GM18526 (cell line): Measurements from ENCODE around the gene TRIM7.

Source experiments
- POLR2A ChIP-seq: IDR thresholded peaks from 3 replicates; pipeline ENCODE4 v1.6.1; 2011; ENCODE audit not compliant: insufficient read length; ENCODE audit errors: extremely low read depth

Gene TRIM7

GRCh38 chr5:181204826-181205760 lies at the start of gene TRIM7:
TSS of gene TRIM7 (minus strand) at chr5:181205196. CDS start at chr5:181205110, 86 bp downstream.
- no peak for TF ChIP-seq POLR2A

- TF ChIP-seq POLR2A = no peak
Measured at GRCh38 chr5:181248277-181248676, 43.3 kb upstream of the TRIM7 start.

GRCh38 chr5:181246276-181247049 lies 41.5 kb upstream of the TRIM7 start:
- TF ChIP-seq POLR2A = peak; percentile 77

- TF ChIP-seq POLR2A = no peak
Measured at GRCh38 chr5:181245427-181246275, 40.7 kb upstream of the TRIM7 start.

- peak; percentile 98 for TF ChIP-seq POLR2A
Measured at GRCh38 chr5:181243564-181244343, 38.8 kb upstream of the TRIM7 start, which contains the start of gene RACK1. TSS of gene RACK1 (minus strand) at chr5:181243906. CDS start at chr5:181243800, 106 bp downstream.

GRCh38 chr5:181243018-181243563 lies 38.1 kb upstream of the TRIM7 start:
- no peak for TF ChIP-seq POLR2A

- TF ChIP-seq POLR2A = no peak
Measured at GRCh38 chr5:181242031-181242451, 37.0 kb upstream of the TRIM7 start.

- TF ChIP-seq POLR2A = no peak
Measured at GRCh38 chr5:181241393-181241975, 36.5 kb upstream of the TRIM7 start.

GRCh38 chr5:181239062-181239663 lies 34.2 kb upstream of the TRIM7 start:
- no peak for TF ChIP-seq POLR2A

- TF ChIP-seq POLR2A = no peak
Measured at GRCh38 chr5:181237729-181238385, 32.9 kb upstream of the TRIM7 start.

GRCh38 chr5:181236954-181237641 lies 32.1 kb upstream of the TRIM7 start:
- TF ChIP-seq POLR2A = no peak

- no peak for TF ChIP-seq POLR2A
Measured at GRCh38 chr5:181236471-181236870, 31.5 kb upstream of the TRIM7 start.
